NCI-H510A (cell line): Measurements from ENCODE around the gene HOXD8.

Experiments used
- DNase-seq: peaks from one replicate; lab custom pipeline; 2025; lab: John Stamatoyannopoulos, UW

HOXD8 gene

GRCh38 chr2:176128982-176129796, at the start of gene HOXD8:
HOXD8 (plus strand) TSS chr2:176129705; CDS start chr2:176130367, 662 bp downstream.
- DNase-seq = no peak

- peak; percentile 63 for DNase-seq
These were observed 49.5 kb upstream of the HOXD8 start for GRCh38 chr2:176079831-176080539.

- DNase-seq = no peak
These were observed 48.7 kb upstream of the HOXD8 start for GRCh38 chr2:176080540-176081375.

GRCh38 chr2:176081376-176081836, 48.1 kb upstream of the HOXD8 start:
- no peak for DNase-seq

- DNase-seq = peak; percentile 23
These were observed 47.5 kb upstream of the HOXD8 start for GRCh38 chr2:176081837-176082524.

GRCh38 chr2:176082525-176082823, 47.0 kb upstream of the HOXD8 start:
- no peak for DNase-seq

GRCh38 chr2:176082824-176083751, 46.4 kb upstream of the HOXD8 start:
- DNase-seq = no peak

- DNase-seq = no peak
These were observed 45.7 kb upstream of the HOXD8 start, which contains the start of gene EVX2 for GRCh38 chr2:176083796-176084261. EVX2 (minus strand) TSS chr2:176083962; CDS start chr2:176083776, 186 bp downstream.

GRCh38 chr2:176084611-176085119, 44.8 kb upstream of the HOXD8 start:
- DNase-seq = no peak

- DNase-seq = peak; percentile 39
These were observed 44.3 kb upstream of the HOXD8 start for GRCh38 chr2:176085120-176085788.

- no peak for DNase-seq
These were observed 43.4 kb upstream of the HOXD8 start for GRCh38 chr2:176085861-176086771.

GRCh38 chr2:176087330-176088047, 42.0 kb upstream of the HOXD8 start:
- no peak for DNase-seq

- peak; percentile 33 for DNase-seq
These were observed 41.2 kb upstream of the HOXD8 start for GRCh38 chr2:176088048-176088936.

GRCh38 chr2:176088937-176089842, 40.3 kb upstream of the HOXD8 start:
- DNase-seq = no peak

GRCh38 chr2:176089843-176090395, 39.6 kb upstream of the HOXD8 start:
- DNase-seq = no peak
